GM13977 (cell line): ENCODE measurements around the gene PIGQ.

Experiments
- DNase-seq: peaks from one replicate; pipeline ENCODE4 v3.0.0; 2012; ENCODE audit warnings: low spot score
- CTCF ChIP-seq: IDR thresholded peaks from 2 replicates; pipeline ENCODE4 v1.5.1; 2012; ENCODE audit warnings: mild to moderate bottlenecking, control low read depth; ENCODE audit not compliant: insufficient read depth; ENCODE audit errors: extremely low read depth, missing control alignments
- in situ Hi-C: fragments of 300-500 bp; cut with MboI; formaldehyde crosslinking; loops from one replicate; pipeline ENCODE4 v1.12.0; 2022; ENCODE audit warnings: low sequenced_read_pairs, low pct_unique_long_range_greater_than_20kb, mixed read lengths, inconsistent platforms; ENCODE audit not compliant: unreplicated experiment

The PIGQ gene

GRCh38 chr16:583815-584591 is 14.2 kb downstream of the PIGQ start:
- DNase-seq, result no peak
- in situ Hi-C loops, result no loop called here
- no peak for TF ChIP-seq CTCF

GRCh38 chr16:585351-585750 is 15.6 kb downstream of the PIGQ start:
- DNase-seq, result no peak
- TF ChIP-seq CTCF, result no peak
- in situ Hi-C loops, result no loop called here

- no peak for DNase-seq
- TF ChIP-seq CTCF, result no peak
- in situ Hi-C loops, result no loop called here
Observed at GRCh38 chr16:586047-586644, 16.4 kb downstream of the PIGQ start.

- no peak for DNase-seq
- TF ChIP-seq CTCF, result no peak
- in situ Hi-C loops, result no loop called here
Observed at GRCh38 chr16:586645-587590, 17.1 kb downstream of the PIGQ start.

GRCh38 chr16:588639-588888 is 18.8 kb downstream of the PIGQ start:
- no peak for DNase-seq
- TF ChIP-seq CTCF, result no peak
- in situ Hi-C loops, result no loop called here

GRCh38 chr16:588889-589657 is 19.3 kb downstream of the PIGQ start:
- in situ Hi-C loops, result no loop called here
- peak; percentile 95 for DNase-seq
- TF ChIP-seq CTCF, result no peak
